HG03159 (cell line): Measurements from ENCODE around the gene RBPJL.
"Not testable (repeated sequence)": the region's sequence is repeated elsewhere in the genome, so short reads cannot be mapped to it uniquely, and the experiment has no call there.

ENCODE experiments used
- ATAC-seq: cut with Tn5 transposase; IDR thresholded peaks from one replicate; pipeline ENCODE4 v1.9.1; 2021; ENCODE audit warnings: mild to moderate bottlenecking, moderate library complexity; ENCODE audit not compliant: unreplicated experiment

RBPJL gene

GRCh38 chr20:45341579-45341938 lies 34.9 kb downstream of the RBPJL start:
- ATAC-seq: no peak

GRCh38 chr20:45341939-45342854 lies 35.6 kb downstream of the RBPJL start:
- no peak for ATAC-seq

- no peak for ATAC-seq
Measured at GRCh38 chr20:45342855-45343531, 36.4 kb downstream of the RBPJL start.

- ATAC-seq: no peak
Measured at GRCh38 chr20:45343532-45344167, 37.0 kb downstream of the RBPJL start.

- no peak for ATAC-seq
Measured at GRCh38 chr20:45344168-45344860, 37.7 kb downstream of the RBPJL start.

GRCh38 chr20:45345104-45345936 lies 38.7 kb downstream of the RBPJL start:
- no peak for ATAC-seq

- no peak for ATAC-seq
Measured at GRCh38 chr20:45346291-45346718, 39.7 kb downstream of the RBPJL start.

GRCh38 chr20:45346851-45347250 lies 40.2 kb downstream of the RBPJL start:
- no peak for ATAC-seq

- ATAC-seq: no peak
Measured at GRCh38 chr20:45347297-45347935, 40.8 kb downstream of the RBPJL start.

GRCh38 chr20:45347936-45348778 lies 41.5 kb downstream of the RBPJL start, which contains the start of gene SDC4:
Gene SDC4, minus strand, starts transcription at chr20:45348424. Its CDS starts 40 bp downstream, at chr20:45348384.
- ATAC-seq: no peak

- no peak for ATAC-seq
Measured at GRCh38 chr20:45350217-45350616, 43.6 kb downstream of the RBPJL start.

GRCh38 chr20:45350795-45351194 lies 44.2 kb downstream of the RBPJL start:
- ATAC-seq: not testable (repeated sequence)

- ATAC-seq: no peak
Measured at GRCh38 chr20:45352729-45353128, 46.1 kb downstream of the RBPJL start.

GRCh38 chr20:45353746-45354145 lies 47.1 kb downstream of the RBPJL start:
- no peak for ATAC-seq

- ATAC-seq: no peak
Measured at GRCh38 chr20:45354423-45355208, 48.0 kb downstream of the RBPJL start.

- ATAC-seq: no peak
Measured at GRCh38 chr20:45355209-45356084, 48.8 kb downstream of the RBPJL start.
